ENCODE data around the gene DPYSL4.

DPYSL4 gene

GRCh38 chr10:132157101-132157500 lies 29.6 kb upstream of the DPYSL4 start:
- TF ChIP-seq FOXP2 (optimal IDR thresholded peaks at IDR 0.05; ENCODE audit: borderline replicate concordance, extremely low read depth, extremely low read length, insufficient read depth) = no peak
- no peak for TF ChIP-seq SIN3A (IDR thresholded peaks at IDR 0.05; ENCODE audit: borderline replicate concordance, insufficient read depth, low read length)
- no peak for TF ChIP-seq REST (IDR thresholded peaks at IDR 0.05; ENCODE audit: insufficient read depth in 1 of 2, low read depth in 2 of 2, low read length in 2 of 2)
- no peak for TF ChIP-seq POLR2AphosphoS5 (IDR thresholded peaks at IDR 0.05; ENCODE audit: low read depth, low read length)
- TF ChIP-seq TAF1 (IDR thresholded peaks at IDR 0.05; ENCODE audit: borderline replicate concordance, insufficient read depth, low read length) = no peak

- no peak for TF ChIP-seq FOXP2 (optimal IDR thresholded peaks at IDR 0.05; ENCODE audit: borderline replicate concordance, extremely low read depth, extremely low read length, insufficient read depth)
- TF ChIP-seq SIN3A (IDR thresholded peaks at IDR 0.05; ENCODE audit: borderline replicate concordance, insufficient read depth, low read length) = no peak
- no peak for TF ChIP-seq POLR2AphosphoS5 (IDR thresholded peaks at IDR 0.05; ENCODE audit: low read depth, low read length)
- no peak for TF ChIP-seq TAF1 (IDR thresholded peaks at IDR 0.05; ENCODE audit: borderline replicate concordance, insufficient read depth, low read length)
- no peak for TF ChIP-seq REST (IDR thresholded peaks at IDR 0.05; ENCODE audit: insufficient read depth in 1 of 2, low read depth in 2 of 2, low read length in 2 of 2)
Measured at GRCh38 chr10:132158122-132158741, 28.5 kb upstream of the DPYSL4 start.

- no peak for TF ChIP-seq TAF1 (IDR thresholded peaks at IDR 0.05; ENCODE audit: borderline replicate concordance, insufficient read depth, low read length)
- TF ChIP-seq REST (IDR thresholded peaks at IDR 0.05; ENCODE audit: insufficient read depth in 1 of 2, low read depth in 2 of 2, low read length in 2 of 2) = no peak
- no peak for TF ChIP-seq POLR2AphosphoS5 (IDR thresholded peaks at IDR 0.05; ENCODE audit: low read depth, low read length)
- TF ChIP-seq FOXP2 (optimal IDR thresholded peaks at IDR 0.05; ENCODE audit: borderline replicate concordance, extremely low read depth, extremely low read length, insufficient read depth) = no peak
- TF ChIP-seq SIN3A (IDR thresholded peaks at IDR 0.05; ENCODE audit: borderline replicate concordance, insufficient read depth, low read length) = no peak
Measured at GRCh38 chr10:132158823-132159222, 27.9 kb upstream of the DPYSL4 start.

- TF ChIP-seq TAF1 (IDR thresholded peaks at IDR 0.05; ENCODE audit: borderline replicate concordance, insufficient read depth, low read length) = no peak
- no peak for TF ChIP-seq REST (IDR thresholded peaks at IDR 0.05; ENCODE audit: insufficient read depth in 1 of 2, low read depth in 2 of 2, low read length in 2 of 2)
- TF ChIP-seq POLR2AphosphoS5 (IDR thresholded peaks at IDR 0.05; ENCODE audit: low read depth, low read length) = no peak
- no peak for TF ChIP-seq SIN3A (IDR thresholded peaks at IDR 0.05; ENCODE audit: borderline replicate concordance, insufficient read depth, low read length)
- TF ChIP-seq FOXP2 (optimal IDR thresholded peaks at IDR 0.05; ENCODE audit: borderline replicate concordance, extremely low read depth, extremely low read length, insufficient read depth) = no peak
Measured at GRCh38 chr10:132162021-132162531, 24.7 kb upstream of the DPYSL4 start.

Data from PFSK-1 (cell line).